HEK293 (cell line): ENCODE data around the gene C14orf132.

Source experiments
- HOXA7 ChIP-seq: sonication (generic); formaldehyde crosslinking; IDR thresholded peaks from 2 replicates; pipeline ENCODE4 v1.8.1; 2022; ENCODE audit warnings: missing genetic modification reagents, borderline replicate concordance
- YY2 ChIP-seq: fragments of 450-650 bp; formaldehyde crosslinking; IDR thresholded peaks from 2 replicates; pipeline ENCODE4 v1.5.1; 2016; ENCODE audit warnings: missing biosample characterization, missing genetic modification characterization
- ZNF211 ChIP-seq: fragments of 450-650 bp; formaldehyde crosslinking; IDR thresholded peaks from 2 replicates; pipeline ENCODE4 v1.5.1; 2016; ENCODE audit warnings: low read depth, missing biosample characterization, missing genetic modification characterization
- ZNF24 ChIP-seq: fragments of 450-650 bp; formaldehyde crosslinking; IDR thresholded peaks from 2 replicates; pipeline ENCODE4 v1.5.1; 2016; ENCODE audit warnings: missing biosample characterization, missing genetic modification characterization
- ZNF354C ChIP-seq: fragments of 450-650 bp; formaldehyde crosslinking; IDR thresholded peaks from 2 replicates; pipeline ENCODE4 v1.5.1; 2016; ENCODE audit warnings: missing biosample characterization, missing genetic modification characterization, low read depth, borderline replicate concordance
- ZNF37A ChIP-seq: fragments of 450-650 bp; IDR thresholded peaks from 2 replicates; pipeline ENCODE4 v1.5.1; 2018; ENCODE audit warnings: missing biosample characterization, missing genetic modification characterization
- ZNF571 ChIP-seq: fragments of 450-650 bp; formaldehyde crosslinking; IDR thresholded peaks from 2 replicates; pipeline ENCODE4 v1.5.0; 2017; ENCODE audit warnings: missing biosample characterization, missing genetic modification characterization
- ZNF610 ChIP-seq: fragments of 450-650 bp; formaldehyde crosslinking; IDR thresholded peaks from 2 replicates; pipeline ENCODE4 v1.5.1; 2016; ENCODE audit warnings: missing biosample characterization, missing genetic modification characterization, borderline replicate concordance
- ZSCAN16 ChIP-seq: fragments of 450-650 bp; formaldehyde crosslinking; IDR thresholded peaks from 2 replicates; pipeline ENCODE4 v1.5.1; 2016; ENCODE audit warnings: missing biosample characterization, missing genetic modification characterization
- TF ChIP-seq, protein P1 (sequence below): fragments of 450-650 bp; formaldehyde crosslinking; IDR thresholded peaks from 2 replicates; pipeline ENCODE4 v1.5.1; 2016; ENCODE audit warnings: missing biosample characterization, missing genetic modification characterization
- TF ChIP-seq, protein P2 (sequence below): fragments of 450-650 bp; formaldehyde crosslinking; IDR thresholded peaks from 2 replicates; pipeline ENCODE4 v1.5.1; 2017; ENCODE audit warnings: missing biosample characterization, missing genetic modification characterization

GRCh38 chr14:96090441-96091148, 51.4 kb downstream of the C14orf132 start:
- TF ChIP-seq ZNF37A (tag by site-specific recombination) (no peak), ZNF571 (tag by site-specific recombination) (no peak), YY2 (no peak), HOXA7 (CRISPR knock-in tag) (no peak), ZSCAN16 (tag by site-specific recombination) (no peak), ZNF354C (no peak), ZNF610 (no peak), ZNF24 (no peak), ZNF211 (tag by site-specific recombination) (no peak)
- TF ChIP-seq, protein P1, sequence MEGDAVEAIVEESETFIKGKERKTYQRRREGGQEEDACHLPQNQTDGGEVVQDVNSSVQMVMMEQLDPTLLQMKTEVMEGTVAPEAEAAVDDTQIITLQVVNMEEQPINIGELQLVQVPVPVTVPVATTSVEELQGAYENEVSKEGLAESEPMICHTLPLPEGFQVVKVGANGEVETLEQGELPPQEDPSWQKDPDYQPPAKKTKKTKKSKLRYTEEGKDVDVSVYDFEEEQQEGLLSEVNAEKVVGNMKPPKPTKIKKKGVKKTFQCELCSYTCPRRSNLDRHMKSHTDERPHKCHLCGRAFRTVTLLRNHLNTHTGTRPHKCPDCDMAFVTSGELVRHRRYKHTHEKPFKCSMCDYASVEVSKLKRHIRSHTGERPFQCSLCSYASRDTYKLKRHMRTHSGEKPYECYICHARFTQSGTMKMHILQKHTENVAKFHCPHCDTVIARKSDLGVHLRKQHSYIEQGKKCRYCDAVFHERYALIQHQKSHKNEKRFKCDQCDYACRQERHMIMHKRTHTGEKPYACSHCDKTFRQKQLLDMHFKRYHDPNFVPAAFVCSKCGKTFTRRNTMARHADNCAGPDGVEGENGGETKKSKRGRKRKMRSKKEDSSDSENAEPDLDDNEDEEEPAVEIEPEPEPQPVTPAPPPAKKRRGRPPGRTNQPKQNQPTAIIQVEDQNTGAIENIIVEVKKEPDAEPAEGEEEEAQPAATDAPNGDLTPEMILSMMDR (tag by site-specific recombination), result no peak
- TF ChIP-seq, protein P2, sequence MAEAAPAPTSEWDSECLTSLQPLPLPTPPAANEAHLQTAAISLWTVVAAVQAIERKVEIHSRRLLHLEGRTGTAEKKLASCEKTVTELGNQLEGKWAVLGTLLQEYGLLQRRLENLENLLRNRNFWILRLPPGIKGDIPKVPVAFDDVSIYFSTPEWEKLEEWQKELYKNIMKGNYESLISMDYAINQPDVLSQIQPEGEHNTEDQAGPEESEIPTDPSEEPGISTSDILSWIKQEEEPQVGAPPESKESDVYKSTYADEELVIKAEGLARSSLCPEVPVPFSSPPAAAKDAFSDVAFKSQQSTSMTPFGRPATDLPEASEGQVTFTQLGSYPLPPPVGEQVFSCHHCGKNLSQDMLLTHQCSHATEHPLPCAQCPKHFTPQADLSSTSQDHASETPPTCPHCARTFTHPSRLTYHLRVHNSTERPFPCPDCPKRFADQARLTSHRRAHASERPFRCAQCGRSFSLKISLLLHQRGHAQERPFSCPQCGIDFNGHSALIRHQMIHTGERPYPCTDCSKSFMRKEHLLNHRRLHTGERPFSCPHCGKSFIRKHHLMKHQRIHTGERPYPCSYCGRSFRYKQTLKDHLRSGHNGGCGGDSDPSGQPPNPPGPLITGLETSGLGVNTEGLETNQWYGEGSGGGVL (tag by site-specific recombination), result no peak
